Mesenchymal stem cell (in vitro differentiated cells and primary cell): ENCODE measurements around the gene DST.

Experiments used
- DNase-seq: peaks from one replicate; pipeline ENCODE4 v3.0.0-alpha.2; 2013
- H2AFZ ChIP-seq: one replicate; pipeline ENCODE4 v1.6.1; 2013; ENCODE audit warnings: low read depth, mild to moderate bottlenecking, control low read depth, inconsistent platforms, low read length, moderate library complexity
- H2AK5ac ChIP-seq: 2 replicates; pipeline ENCODE4 v1.6.1; 2013; ENCODE audit warnings: low read length, moderate library complexity, mild to moderate bottlenecking, inconsistent platforms; ENCODE audit not compliant: severe bottlenecking
- H2BK120ac ChIP-seq: one replicate; pipeline ENCODE4 v1.6.1; 2013; ENCODE audit warnings: low read depth, mild to moderate bottlenecking, inconsistent platforms, low read length, moderate library complexity
- H2BK12ac ChIP-seq, 2 experiments: one replicate each; pipeline ENCODE4 v1.6.1; 2013; ENCODE audit warnings: inconsistent platforms in 2 of 2, low read length in 2 of 2, mild to moderate bottlenecking in 2 of 2, moderate library complexity in 2 of 2, control low read depth in 1 of 2
- H2BK15ac ChIP-seq: one replicate; pipeline ENCODE4 v1.6.1; 2013; ENCODE audit warnings: mild to moderate bottlenecking, low read depth, inconsistent platforms; ENCODE audit not compliant: poor library complexity, severe bottlenecking
- H2BK5ac ChIP-seq: 2 replicates; pipeline ENCODE4 v1.6.1; 2013; ENCODE audit warnings: low read depth, mild to moderate bottlenecking, low read length, control low read depth, inconsistent platforms; ENCODE audit not compliant: poor library complexity, severe bottlenecking
- H3K14ac ChIP-seq, 2 experiments: one replicate each; pipeline ENCODE4 v1.6.1; 2013; ENCODE audit warnings: inconsistent platforms in 2 of 2, low read length in 2 of 2, control low read depth in 1 of 2, mild to moderate bottlenecking in 1 of 2, moderate library complexity in 1 of 2
- H3K18ac ChIP-seq, 2 experiments: one replicate each; pipeline ENCODE4 v1.6.1; 2013; ENCODE audit warnings: inconsistent platforms in 2 of 2, low read length in 2 of 2, control low read depth in 1 of 2, low read depth in 1 of 2, mild to moderate bottlenecking in 1 of 2
- H3K23ac ChIP-seq, 2 experiments: one replicate each; pipeline ENCODE4 v1.6.1; 2013; ENCODE audit warnings: inconsistent platforms in 2 of 2, low read length in 2 of 2, mild to moderate bottlenecking in 2 of 2, moderate library complexity in 2 of 2, control low read depth in 1 of 2
- H3K27ac ChIP-seq: 2 replicates; pipeline ENCODE4 v1.5.1; 2013; ENCODE audit warnings: mild to moderate bottlenecking, moderate library complexity, low read length, control low read depth, inconsistent platforms; ENCODE audit not compliant: poor library complexity, severe bottlenecking
- H3K27me3 ChIP-seq, 2 experiments: 2 replicates each; pipeline versions ENCODE4 v1.6.1 to v1.7.0; 2013; ENCODE audit warnings: low read length in 2 of 2, mild to moderate bottlenecking in 2 of 2, moderate library complexity in 2 of 2, control low read depth in 1 of 2, inconsistent platforms in 1 of 2; ENCODE audit not compliant: control insufficient read depth in 1 of 2, insufficient read depth in 1 of 2
- H3K36me3 ChIP-seq, 2 experiments: 2 replicates each; pipeline versions ENCODE4 v1.6.1 to v1.7.0; 2013; ENCODE audit warnings: low read length in 2 of 2, control low read depth in 1 of 2, inconsistent platforms in 1 of 2, low read depth in 1 of 2, mild to moderate bottlenecking in 1 of 2; ENCODE audit not compliant: insufficient read depth in 2 of 2, control insufficient read depth in 1 of 2
- H3K4ac ChIP-seq, 2 experiments: one replicate each; pipeline ENCODE4 v1.6.1; 2013; ENCODE audit warnings: inconsistent platforms in 2 of 2, low read length in 2 of 2, mild to moderate bottlenecking in 2 of 2, moderate library complexity in 2 of 2, control low read depth in 1 of 2, low read depth in 1 of 2
- H3K4me1 ChIP-seq: 2 replicates; pipeline ENCODE4 v1.6.1; 2013; ENCODE audit warnings: low read depth, low read length, control low read depth; ENCODE audit not compliant: control insufficient read depth, insufficient read depth
- H3K4me2 ChIP-seq: 2 replicates; pipeline ENCODE4 v1.6.1; 2013; ENCODE audit warnings: low read length, mild to moderate bottlenecking, inconsistent platforms; ENCODE audit not compliant: poor library complexity, severe bottlenecking
- H3K4me3 ChIP-seq, 2 experiments: 2 replicates each; pipeline versions ENCODE4 v1.5.1 to v1.7.0; 2013; ENCODE audit warnings: low read length in 2 of 2, mild to moderate bottlenecking in 2 of 2, control low read depth in 1 of 2, low read depth in 1 of 2; ENCODE audit not compliant: insufficient read depth in 1 of 2
- H3K79me1 ChIP-seq: replicated peaks from 2 replicates; pipeline ENCODE4 v1.6.1; 2013; ENCODE audit warnings: mild to moderate bottlenecking, control low read depth, low read length, inconsistent platforms; ENCODE audit not compliant: poor library complexity, severe bottlenecking
- H3K9ac ChIP-seq: 2 replicates; pipeline ENCODE4 v1.7.0; 2013; ENCODE audit warnings: mild to moderate bottlenecking, low read length, moderate library complexity
- H3K9me3 ChIP-seq: 2 replicates; pipeline ENCODE4 v1.7.0; 2013; ENCODE audit warnings: mild to moderate bottlenecking, low read length; ENCODE audit not compliant: control insufficient read depth
- H4K8ac ChIP-seq: one replicate; pipeline ENCODE4 v1.6.1; 2013; ENCODE audit warnings: inconsistent platforms, mild to moderate bottlenecking, low read length, moderate library complexity
- H4K91ac ChIP-seq: one replicate; pipeline ENCODE4 v1.6.1; 2013; ENCODE audit warnings: mild to moderate bottlenecking, low read length, inconsistent platforms
- WGBS: methylation state at CpG from one replicate; pipeline ENCODE4 v1.1.7; 2013; ENCODE audit warnings: mixed read lengths; 5-methylcytosine and 5-hydroxymethylcytosine counted together

DST gene

GRCh38 chr6:56644366-56644765 is 1.7 kb upstream of the DST start:
- Histone ChIP-seq H3K27me3 (no peaks in the 10 kb centered on the region), H3K23ac (no peak overlapping the region), H2BK12ac (no peak overlapping the region), H3K9me3 (no peaks in the 10 kb centered on the region), H2BK15ac (no peak overlapping the region), H2BK120ac (no peak overlapping the region), H3K4me1 (no peaks in the 10 kb centered on the region), H2AK5ac (no peak overlapping the region), H3K4me3 (no peak overlapping the region), H3K36me3 (peaks cover 6 to 88% of the 10 kb centered on the region in 2 experiments), H3K79me1 (peaks cover 13% of the 10 kb centered on the region), H2BK5ac (no peak overlapping the region), H2AFZ (no peak overlapping the region), H3K18ac (no peak overlapping the region), H4K91ac (no peak overlapping the region), H3K27ac (no peak overlapping the region), H4K8ac (no peak overlapping the region), H3K4me2 (no peak overlapping the region), H3K9ac (no peak overlapping the region), H3K14ac (no peak overlapping the region), H3K4ac (no peak overlapping the region)
- no peak for DNase-seq
- WGBS: 96% methylated on average over 5 of the region's 5 CpGs

GRCh38 chr6:56643379-56644089 is 845 bp upstream of the DST start:
- Histone ChIP-seq H3K9me3 (no peaks in the 10 kb centered on the region), H2BK120ac (no peak overlapping the region), H3K4ac (no peak overlapping the region), H3K4me3 (no peak overlapping the region), H2AK5ac (no peak overlapping the region), H2BK12ac (no peak overlapping the region), H3K18ac (no peak overlapping the region), H4K8ac (no peak overlapping the region), H3K4me1 (no peaks in the 10 kb centered on the region), H3K27ac (peak overlapping the region; percentile 17), H3K79me1 (peaks cover 10% of the 10 kb centered on the region), H3K9ac (peak overlapping the region; percentile 52), H3K27me3 (no peaks in the 10 kb centered on the region), H3K14ac (no peak overlapping the region), H3K23ac (no peak overlapping the region), H2BK15ac (no peak overlapping the region), H3K36me3 (peaks cover 6 to 90% of the 10 kb centered on the region in 2 experiments), H2BK5ac (no peak overlapping the region), H3K4me2 (no peak overlapping the region), H4K91ac (no peak overlapping the region), H2AFZ (no peak overlapping the region)
- 89% methylated on average over 3 of the region's 4 CpGs for WGBS
- DNase-seq: no peak

- Histone ChIP-seq H3K18ac (no peak overlapping the region), H3K79me1 (peaks cover 6% of the 10 kb centered on the region), H4K91ac (no peak overlapping the region), H3K4ac (no peak overlapping the region), H3K9ac (no peak overlapping the region), H3K27ac (no peak overlapping the region), H2AK5ac (no peak overlapping the region), H3K14ac (no peak overlapping the region), H3K23ac (no peak overlapping the region), H2BK120ac (no peak overlapping the region), H2AFZ (no peak overlapping the region), H2BK5ac (no peak overlapping the region), H2BK15ac (no peak overlapping the region), H2BK12ac (no peak overlapping the region), H3K4me1 (no peaks in the 10 kb centered on the region), H3K27me3 (no peaks in the 10 kb centered on the region), H3K9me3 (no peaks in the 10 kb centered on the region), H3K36me3 (peaks cover 12 to 81% of the 10 kb centered on the region in 2 experiments), H4K8ac (no peak overlapping the region), H3K4me3 (no peak overlapping the region), H3K4me2 (no peak overlapping the region)
- no peak for DNase-seq
- 94% methylated on average over 4 of the region's 4 CpGs for WGBS
Observed at GRCh38 chr6:56640374-56640773, 2.3 kb downstream of the DST start.

- no peak overlapping the region for H3K4ac ChIP-seq
- H2AK5ac ChIP-seq: no peak overlapping the region
- H3K27me3 ChIP-seq: no peaks in the 10 kb centered on the region
- no peak overlapping the region for H4K91ac ChIP-seq
- no peak overlapping the region for H2BK5ac ChIP-seq
- H3K4me2 ChIP-seq: no peak overlapping the region
- peak overlapping the region; percentile 66 for H3K9ac ChIP-seq
- no peak overlapping the region for H3K14ac ChIP-seq
- no peak for DNase-seq
- H3K4me1 ChIP-seq: no peaks in the 10 kb centered on the region
- no peak overlapping the region for H2AFZ ChIP-seq
- no peak overlapping the region for H3K23ac ChIP-seq
- H3K9me3 ChIP-seq: no peaks in the 10 kb centered on the region
- H2BK120ac ChIP-seq: no peak overlapping the region
- peaks cover 5% of the 10 kb centered on the region for H3K79me1 ChIP-seq
- no peak overlapping the region for H3K4me3 ChIP-seq
- no peak overlapping the region for H2BK12ac ChIP-seq
- peaks cover 9 to 81% of the 10 kb centered on the region in 2 experiments for H3K36me3 ChIP-seq
- no peak overlapping the region for H4K8ac ChIP-seq
- no peak overlapping the region for H3K18ac ChIP-seq
- H2BK15ac ChIP-seq: no peak overlapping the region
- H3K27ac ChIP-seq: no peak overlapping the region
Observed at GRCh38 chr6:56638760-56639159, 3.9 kb downstream of the DST start.
